GM12878 (cell line): ENCODE data around the gene DAO. TPM values are rescaled to one million over a fixed set of nuclear protein-coding genes. Genes with fewer than 3 reads are reported as not detected.

Experiments
- BCL3 ChIP-seq: IDR thresholded peaks from 2 replicates; pipeline ENCODE4 v1.6.1; 2011; ENCODE audit warnings: borderline replicate concordance, low read depth, mild to moderate bottlenecking, moderate library complexity, low read length; ENCODE audit not compliant: insufficient read depth, poor library complexity, severe bottlenecking
- CBFB ChIP-seq: IDR thresholded peaks from 2 replicates; pipeline ENCODE4 v1.6.1; 2016; ENCODE audit warnings: antibody characterized with exemption, low read depth
- E2F8 ChIP-seq: fragments of 450-650 bp; IDR thresholded peaks from 2 replicates; pipeline ENCODE4 v1.6.1; 2018; ENCODE audit warnings: mild to moderate bottlenecking, low read depth, moderate library complexity; ENCODE audit not compliant: partially characterized antibody
- GATAD2B ChIP-seq: fragments of 450-650 bp; conservative IDR thresholded peaks from 2 replicates; pipeline ENCODE4 v1.6.1; 2017; ENCODE audit warnings: low read depth, mild to moderate bottlenecking, moderate library complexity
- HDGF ChIP-seq: fragments of 450-650 bp; IDR thresholded peaks from 2 replicates; pipeline ENCODE4 v1.6.1; 2016; ENCODE audit warnings: antibody characterized with exemption
- MYB ChIP-seq: fragments of 150-350 bp; IDR thresholded peaks from 2 replicates; pipeline ENCODE4 v1.6.1; 2014; ENCODE audit warnings: mild to moderate bottlenecking, low read depth, low read length, borderline replicate concordance
- MYC ChIP-seq: IDR thresholded peaks from 2 replicates; pipeline ENCODE4 v1.6.1; 2011; ENCODE audit warnings: mild to moderate bottlenecking, low read length, moderate library complexity, inconsistent platforms; ENCODE audit not compliant: insufficient read depth, insufficient replicate concordance, insufficient read length, severe bottlenecking
- POLR2AphosphoS5 ChIP-seq: IDR thresholded peaks from 2 replicates; pipeline ENCODE4 v1.6.1; 2011; ENCODE audit warnings: mild to moderate bottlenecking, low read length, inconsistent platforms
- RAD21 ChIP-seq: IDR thresholded peaks from 2 replicates; pipeline ENCODE4 v1.6.1; 2011; ENCODE audit warnings: mild to moderate bottlenecking, low read depth, low read length, moderate library complexity; ENCODE audit not compliant: insufficient read depth
- RELB ChIP-seq: fragments of 450-650 bp; IDR thresholded peaks from 2 replicates; pipeline ENCODE4 v1.6.1; 2017; ENCODE audit warnings: low read depth, mild to moderate bottlenecking, moderate library complexity
- RUNX3 ChIP-seq: IDR thresholded peaks from 2 replicates; pipeline ENCODE4 v1.6.1; 2012; ENCODE audit warnings: low read length, inconsistent platforms
- SKIL ChIP-seq: fragments of 450-650 bp; IDR thresholded peaks from 2 replicates; pipeline ENCODE4 v1.6.1; 2017; ENCODE audit warnings: mild to moderate bottlenecking, low read depth, inconsistent platforms; ENCODE audit not compliant: poor library complexity, severe bottlenecking
- SP1 ChIP-seq: IDR thresholded peaks from one replicate; pipeline ENCODE4 v1.6.1; 2011; ENCODE audit warnings: low read depth, low read length
- SPI1 ChIP-seq: IDR thresholded peaks from 2 replicates; pipeline ENCODE4 v1.6.1; 2011; ENCODE audit warnings: low read depth, mild to moderate bottlenecking, low read length, moderate library complexity, borderline replicate concordance; ENCODE audit not compliant: insufficient read depth
- TCF12 ChIP-seq: IDR thresholded peaks from 2 replicates; pipeline ENCODE4 v1.6.1; 2011; ENCODE audit warnings: low read depth, mild to moderate bottlenecking, low read length
- WRNIP1 ChIP-seq: IDR thresholded peaks from 2 replicates; pipeline ENCODE4 v1.6.1; 2011; ENCODE audit warnings: low read depth, low read length, improper control_type of control experiment, borderline replicate concordance
- polyA plus RNA-seq, 11 experiments: library from polyadenylated mRNA; depleted of rRNA in 4 of 11; unstranded in 6 of 11; stranded (reverse) in 5 of 11; fragments of >200 nt; fragmentation: Nextera tagmentation in 4 of 11; fragmentation: Illumina TruSeq in 1 of 11; extraction: Ambion mirVana in 4 of 11; extraction: Trizol in 1 of 11; gene quantifications; 1 replicate in 1 of 11; 2 replicates in 10 of 11; pipeline versions ENCODE4 v1.2.1 to v1.2.3, GENCODE V29; 2011 to 2016; ENCODE audit warnings: inconsistent platforms in 2 of 11, missing spikeins in 2 of 11, low read depth in 1 of 11
- total RNA-seq, 4 experiments: library from RNA; depleted of rRNA in 3 of 4; stranded (reverse); fragments of >200 nt in 3 of 4; fragmentation: Illumina TruSeq in 1 of 4; extraction: Trizol in 1 of 4; gene quantifications; 2 replicates each; pipeline versions ENCODE4 v1.2.1 to v1.2.3, GENCODE V29; 2013 to 2021
- TF ChIP-seq, protein P1 (sequence below): fragments of 150-350 bp; IDR thresholded peaks from 2 replicates; pipeline ENCODE4 v1.6.1; 2014; ENCODE audit warnings: mild to moderate bottlenecking, low read depth, low read length

The DAO gene
- total and polyA plus RNA-seq, 10 of the 15 experiments (the other 5 are each of a cell fraction or from before 2014, with no cell fraction given), result 0.15 TPM; not detected in 9

DNA sequence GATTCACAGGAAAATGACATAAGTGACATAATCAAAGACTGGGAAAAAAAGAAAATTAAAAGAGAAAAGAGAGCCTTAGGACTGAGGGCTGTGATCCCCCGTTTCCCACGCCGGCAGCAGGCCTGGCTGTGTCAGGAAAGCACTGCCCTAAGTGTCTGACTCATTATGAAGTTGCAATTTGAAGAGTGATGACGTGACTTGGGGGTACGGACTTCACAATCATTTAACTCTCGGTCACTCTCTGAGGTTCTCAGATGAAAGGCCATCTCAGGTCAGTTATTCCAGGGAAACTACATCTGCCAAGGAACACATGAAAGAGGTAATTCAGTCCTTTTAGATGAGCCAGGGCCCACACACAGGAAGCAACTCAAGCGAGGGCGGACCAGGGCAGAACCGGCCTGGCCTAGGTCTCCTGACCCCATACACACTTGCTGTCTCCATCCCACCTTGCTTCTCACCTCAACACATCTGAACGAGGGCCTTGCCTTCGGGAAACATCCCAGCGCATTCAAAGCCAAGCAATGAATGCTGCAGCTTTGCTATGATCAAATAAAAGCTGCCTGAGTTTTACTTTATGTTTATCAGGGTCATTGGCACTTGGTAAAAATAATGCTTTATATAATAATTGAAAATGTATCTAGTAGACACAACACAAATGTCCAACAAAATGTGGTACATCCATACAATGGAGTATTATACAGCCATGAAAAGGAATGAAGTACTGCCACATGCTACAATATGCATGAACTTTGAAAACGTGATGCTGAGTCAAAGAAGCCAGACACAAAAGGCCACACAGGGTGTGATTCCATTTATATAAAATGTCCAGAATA lies 25.2 kb upstream of the DAO start (continued):
- TF ChIP-seq SKIL (no peak), GATAD2B (no peak; the same call in 1 of the 2 replicates), WRNIP1 (peak; percentile 10; the same call in 1 of the 2 replicates), TCF12 (peak; percentile 61; the same call in 1 of the 2 replicates), RAD21 (no peak), MYB (no peak), CBFB (0 out of 2 replicates have a peak, but pooled peaks have one; percentile 8), RELB (peak; percentile 65; the same call in 1 of the 2 replicates), MYC (no peak), E2F8 (no peak), RUNX3 (peak; percentile 86), BCL3 (peak; percentile 78), SPI1 (no peak), SP1 (peak; percentile 40), HDGF (no peak; the same call in 1 of the 2 replicates), POLR2AphosphoS5 (peak; percentile 79)
- TF ChIP-seq, protein P1, sequence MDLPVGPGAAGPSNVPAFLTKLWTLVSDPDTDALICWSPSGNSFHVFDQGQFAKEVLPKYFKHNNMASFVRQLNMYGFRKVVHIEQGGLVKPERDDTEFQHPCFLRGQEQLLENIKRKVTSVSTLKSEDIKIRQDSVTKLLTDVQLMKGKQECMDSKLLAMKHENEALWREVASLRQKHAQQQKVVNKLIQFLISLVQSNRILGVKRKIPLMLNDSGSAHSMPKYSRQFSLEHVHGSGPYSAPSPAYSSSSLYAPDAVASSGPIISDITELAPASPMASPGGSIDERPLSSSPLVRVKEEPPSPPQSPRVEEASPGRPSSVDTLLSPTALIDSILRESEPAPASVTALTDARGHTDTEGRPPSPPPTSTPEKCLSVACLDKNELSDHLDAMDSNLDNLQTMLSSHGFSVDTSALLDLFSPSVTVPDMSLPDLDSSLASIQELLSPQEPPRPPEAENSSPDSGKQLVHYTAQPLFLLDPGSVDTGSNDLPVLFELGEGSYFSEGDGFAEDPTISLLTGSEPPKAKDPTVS, result no peak
